GM23248 (cell line): ENCODE data around the gene DBH. TPM values are rescaled to one million over a fixed set of nuclear protein-coding genes. Genes with fewer than 3 reads are reported as not detected.

ENCODE experiments used
- DNase-seq: peaks from one replicate; pipeline ENCODE4 v3.0.0-alpha.2; 2015
- H2AFZ ChIP-seq: fragments of 200-600 bp; sonication (generic); 2 replicates; pipeline ENCODE4 v1.6.1; 2016; ENCODE audit warnings: antibody characterized with exemption
- H3F3A ChIP-seq: fragments of 200-600 bp; sonication (generic); 2 replicates; pipeline ENCODE4 v1.6.1; 2016; ENCODE audit warnings: mild to moderate bottlenecking, antibody characterized with exemption, mixed run types; ENCODE audit not compliant: insufficient read depth
- H3K27ac ChIP-seq: fragments of 200-600 bp; sonication (generic); 2 replicates; pipeline ENCODE4 v1.5.1; 2016; ENCODE audit warnings: mild to moderate bottlenecking
- H3K27me3 ChIP-seq: fragments of 200-600 bp; sonication (generic); replicated peaks from 2 replicates; pipeline ENCODE4 v1.6.1; 2016; ENCODE audit warnings: mild to moderate bottlenecking; ENCODE audit not compliant: insufficient read depth
- H3K36me3 ChIP-seq: fragments of 200-600 bp; sonication (generic); 2 replicates; pipeline ENCODE4 v1.6.1; 2016; ENCODE audit warnings: low read depth, mild to moderate bottlenecking
- H3K4me1 ChIP-seq: fragments of 200-600 bp; sonication (generic); 2 replicates; pipeline ENCODE4 v1.6.1; 2016; ENCODE audit warnings: mild to moderate bottlenecking; ENCODE audit not compliant: insufficient read depth
- H3K4me2 ChIP-seq: fragments of 200-600 bp; sonication (generic); one replicate; pipeline ENCODE4 v1.6.1; 2016; ENCODE audit warnings: mild to moderate bottlenecking; ENCODE audit not compliant: unreplicated experiment
- H3K4me3 ChIP-seq: fragments of 200-600 bp; sonication (generic); 2 replicates; pipeline ENCODE4 v1.5.1; 2016; ENCODE audit warnings: mild to moderate bottlenecking
- H3K79me2 ChIP-seq: fragments of 200-600 bp; sonication (generic); 2 replicates; pipeline ENCODE4 v1.6.1; 2016; ENCODE audit warnings: mild to moderate bottlenecking; ENCODE audit not compliant: insufficient read depth
- H3K9ac ChIP-seq: fragments of 200-600 bp; sonication (generic); 2 replicates; pipeline ENCODE4 v1.6.1; 2016; ENCODE audit warnings: mild to moderate bottlenecking
- H3K9me2 ChIP-seq: fragments of 200-600 bp; sonication (generic); 2 replicates; pipeline ENCODE4 v1.6.1; 2016; ENCODE audit warnings: mixed run types, mild to moderate bottlenecking, moderate library complexity; ENCODE audit not compliant: insufficient read depth
- H3K9me3 ChIP-seq: fragments of 200-600 bp; sonication (generic); one replicate; pipeline ENCODE4 v1.6.1; 2017; ENCODE audit warnings: low read depth
- H4K20me1 ChIP-seq: fragments of 200-600 bp; sonication (generic); 2 replicates; pipeline ENCODE4 v1.6.0; 2016; ENCODE audit not compliant: insufficient read depth
- EZH2 ChIP-seq: fragments of 200-600 bp; sonication (generic); IDR thresholded peaks from 2 replicates; pipeline ENCODE4 v1.6.1; 2018; ENCODE audit warnings: antibody characterized with exemption, mild to moderate bottlenecking; ENCODE audit not compliant: insufficient read depth, poor library complexity, severe bottlenecking
- EZH2phosphoT487 ChIP-seq: fragments of 200-600 bp; sonication (generic); IDR thresholded peaks from 2 replicates; pipeline ENCODE4 v1.6.1; 2018; ENCODE audit warnings: antibody characterized with exemption, moderate library complexity, mild to moderate bottlenecking, low read depth; ENCODE audit not compliant: insufficient read depth
- WGBS, 2 experiments: methylation state at CpG; one replicate each; pipeline ENCODE4 v1.1.6; 2015 to 2017; ENCODE audit warnings: low lambda C conversion rate in 2 of 2, low coverage in 1 of 2; ENCODE audit errors: missing lambda C conversion rate in 2 of 2; 5-methylcytosine and 5-hydroxymethylcytosine counted together
- in situ Hi-C: fragments of 300-500 bp; cut with MboI; formaldehyde crosslinking; loops from 2 replicates; pipeline ENCODE4 v1.15.0; 2020
- polyA plus RNA-seq: library from polyadenylated mRNA; unstranded; fragments of >200 nt; fragmentation: Nextera tagmentation; extraction: Ambion mirVana; gene quantifications from 2 replicates; pipeline ENCODE4 v1.2.1, GENCODE V29; 2016
- total RNA-seq: library from RNA; depleted of rRNA; stranded (reverse); fragments of >200 nt; shearing (Covaris generic); gene quantifications from 2 replicates; pipeline ENCODE4 v1.2.3, GENCODE V29; 2014

Gene DBH
- total and polyA plus RNA-seq, 2 experiments from 2014 or later = not detected

DNA sequence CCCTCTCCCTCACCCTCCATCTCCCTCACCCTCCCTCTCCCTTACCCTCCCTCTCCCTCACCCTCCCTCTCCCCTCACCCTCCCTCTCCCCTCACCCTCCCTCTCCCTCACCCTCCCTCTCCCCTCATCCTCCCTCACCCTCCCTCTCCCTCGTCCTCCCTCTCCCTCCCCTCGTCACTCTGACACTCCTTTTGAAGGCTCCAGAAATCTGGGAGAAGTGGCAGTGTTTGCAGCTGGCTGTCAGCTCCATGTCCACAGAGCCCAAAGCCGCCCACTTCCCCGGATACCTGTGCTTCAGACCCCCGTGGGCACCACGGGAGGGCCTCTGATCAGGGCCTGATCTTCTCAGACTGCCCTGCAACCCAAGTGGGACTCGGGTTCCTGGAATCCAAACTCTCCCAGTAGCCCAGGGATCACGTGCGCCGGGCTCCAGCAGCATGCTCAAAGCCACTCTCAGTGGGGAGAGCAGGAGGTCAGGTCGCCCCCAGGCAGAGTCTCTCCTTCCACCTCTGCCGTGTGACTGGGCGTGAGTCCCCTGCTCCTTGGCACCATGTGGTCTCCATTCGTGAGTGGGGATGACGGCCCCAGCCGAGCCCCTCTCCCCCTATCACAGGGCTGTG lies 33.1 kb downstream of the DBH start:
- TF ChIP-seq EZH2phosphoT487 = no peak

DNA sequence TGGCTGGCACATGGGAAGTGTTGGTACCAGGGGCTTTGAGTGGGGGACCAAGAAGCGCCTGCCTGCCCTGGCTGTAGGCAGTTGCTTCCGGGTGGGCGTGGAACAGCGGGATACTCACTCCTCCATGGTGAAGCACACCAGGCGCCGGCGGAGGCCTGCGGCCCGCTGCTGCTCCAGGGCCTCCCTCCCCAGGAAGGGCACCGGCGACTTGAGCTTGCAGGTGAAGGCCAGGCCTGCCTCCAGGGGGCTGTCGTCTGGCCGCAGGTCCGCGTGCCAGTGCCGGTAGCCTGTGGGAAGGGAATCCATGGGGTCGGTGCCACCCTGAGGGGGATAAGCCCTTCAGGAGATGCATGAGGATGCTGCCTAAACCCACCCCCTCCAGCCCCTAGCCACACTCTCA lies 34.3 kb downstream of the DBH start:
- H3K79me2 ChIP-seq = no peaks in the 10 kb centered on the region
- in situ Hi-C loops = no loop called here
- no peaks in the 10 kb centered on the region for H4K20me1 ChIP-seq
- no peak for DNase-seq
- no peak overlapping the region for H3K9ac ChIP-seq
- no peak overlapping the region for H3K27ac ChIP-seq
- no peak overlapping the region for H3K4me3 ChIP-seq
- no peak overlapping the region for H2AFZ ChIP-seq
- H3K4me1 ChIP-seq = no peaks in the 10 kb centered on the region
- TF ChIP-seq EZH2phosphoT487 = no peak
- WGBS, 2 experiments = 84 to 85% methylated on average over 14 to 17 of the region's 17 CpGs
- H3K27me3 ChIP-seq = no peaks in the 10 kb centered on the region; the same call in 1 of the 2 replicates
- no peaks in the 10 kb centered on the region for H3K9me3 ChIP-seq
- no peaks in the 10 kb centered on the region for H3K36me3 ChIP-seq
- H3K9me2 ChIP-seq = no peaks in the 10 kb centered on the region
- H3K4me2 ChIP-seq = no peak overlapping the region
- H3F3A ChIP-seq = no peaks in the 10 kb centered on the region

More for the DNA sequence above, 33.1 kb downstream of the DBH start:
- no peaks in the 10 kb centered on the region for H3K79me2 ChIP-seq
- no peak overlapping the region for H3K9ac ChIP-seq
- no peaks in the 10 kb centered on the region for H3K9me3 ChIP-seq
- H3K27me3 ChIP-seq = peaks cover under 1% of the 10 kb centered on the region; the same call in 1 of the 2 replicates
- no peak overlapping the region for H3K27ac ChIP-seq
- DNase-seq = no peak
- no peaks in the 10 kb centered on the region for H3K9me2 ChIP-seq
- no peaks in the 10 kb centered on the region for H3F3A ChIP-seq
- 36 to 40% methylated on average over 15 of the region's 16 CpGs for WGBS, 2 experiments
- no peaks in the 10 kb centered on the region for H3K4me1 ChIP-seq
- no peak overlapping the region for H3K4me2 ChIP-seq
- no peaks in the 10 kb centered on the region for H3K36me3 ChIP-seq
- no peak overlapping the region for H2AFZ ChIP-seq
- in situ Hi-C loops = no loop called here
- no peaks in the 10 kb centered on the region for H4K20me1 ChIP-seq
- no peak overlapping the region for H3K4me3 ChIP-seq

DNA sequence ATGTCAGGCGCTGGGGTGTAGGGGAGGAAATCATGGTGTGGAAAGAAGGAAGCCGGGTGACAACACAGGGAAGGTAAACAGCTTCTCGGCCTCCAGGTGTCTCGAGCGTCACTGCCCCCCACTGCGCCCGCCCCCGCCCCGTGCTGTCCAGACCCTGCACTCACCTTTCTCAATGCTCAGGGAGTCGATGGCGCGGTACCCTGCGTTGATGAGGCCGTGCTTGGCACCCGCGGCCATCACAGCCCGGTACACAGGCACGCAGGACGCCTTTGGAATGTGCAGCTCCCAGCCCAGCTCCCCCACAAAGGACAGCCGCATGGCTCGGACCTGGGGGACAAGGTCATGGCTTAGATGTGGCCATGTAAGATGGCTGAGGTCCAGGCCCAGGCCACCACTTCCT lies 35.2 kb downstream of the DBH start:
- DNase-seq = no peak
- H3F3A ChIP-seq = no peaks in the 10 kb centered on the region
- H3K79me2 ChIP-seq = no peaks in the 10 kb centered on the region
- no peak overlapping the region for H3K4me2 ChIP-seq
- H3K9me3 ChIP-seq = no peaks in the 10 kb centered on the region
- H4K20me1 ChIP-seq = no peaks in the 10 kb centered on the region
- H2AFZ ChIP-seq = no peak overlapping the region
- no peak for TF ChIP-seq EZH2
- no peak for TF ChIP-seq EZH2phosphoT487
- H3K9ac ChIP-seq = no peak overlapping the region
- in situ Hi-C loops = no loop called here
- H3K27ac ChIP-seq = no peak overlapping the region
- H3K4me1 ChIP-seq = no peaks in the 10 kb centered on the region
- H3K4me3 ChIP-seq = no peak overlapping the region
- no peaks in the 10 kb centered on the region; the same call in 1 of the 2 replicates for H3K27me3 ChIP-seq
- WGBS, 2 experiments = 73 to 81% methylated on average over 12 to 21 of the region's 21 CpGs
- H3K9me2 ChIP-seq = no peaks in the 10 kb centered on the region
- H3K36me3 ChIP-seq = no peaks in the 10 kb centered on the region

DNA sequence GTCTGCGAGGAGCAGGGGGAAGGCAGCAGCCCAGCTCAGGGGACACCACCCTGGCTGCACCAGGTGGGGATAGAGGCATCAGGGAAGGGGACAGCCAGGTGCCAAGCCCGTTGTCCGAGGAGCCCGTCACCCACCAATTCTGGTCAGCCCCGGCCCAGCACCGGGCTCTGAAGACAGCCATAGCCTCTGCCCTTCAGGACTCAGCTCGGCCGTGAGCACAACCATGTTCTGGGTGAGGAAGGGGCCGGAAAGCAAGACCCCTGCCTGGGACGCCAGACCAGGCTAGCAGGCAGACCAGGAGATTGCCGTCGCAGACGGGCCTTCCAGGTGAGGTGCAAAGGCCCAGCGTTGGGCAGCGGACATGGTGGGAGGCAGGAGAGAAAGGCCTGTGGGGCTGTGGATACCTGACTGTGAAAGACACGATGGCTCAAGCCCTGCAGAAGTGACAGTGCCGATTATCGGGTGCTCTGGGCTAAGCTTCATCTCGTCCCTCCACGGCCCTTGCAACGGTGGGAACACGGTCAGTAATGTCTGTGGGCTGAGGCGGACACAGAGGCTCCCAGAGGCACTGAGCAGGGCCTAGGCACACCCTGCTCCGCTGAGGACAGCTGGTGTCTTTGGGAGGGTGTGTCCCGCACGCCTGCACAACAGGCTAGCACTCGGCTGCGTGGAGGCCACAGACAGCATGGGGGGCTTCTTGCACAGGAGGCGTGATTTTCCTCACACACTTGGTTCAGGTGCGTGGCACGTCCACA lies 36.5 kb downstream of the DBH start:
- in situ Hi-C loops = no loop called here
- no peaks in the 10 kb centered on the region for H3F3A ChIP-seq
- no peaks in the 10 kb centered on the region for H4K20me1 ChIP-seq
- no peak overlapping the region for H3K4me2 ChIP-seq
- H3K79me2 ChIP-seq = no peaks in the 10 kb centered on the region
- no peaks in the 10 kb centered on the region for H3K9me3 ChIP-seq
- no peaks in the 10 kb centered on the region for H3K36me3 ChIP-seq
- H3K27me3 ChIP-seq = no peaks in the 10 kb centered on the region; the same call in 1 of the 2 replicates
- H3K4me1 ChIP-seq = no peaks in the 10 kb centered on the region
- H3K9me2 ChIP-seq = no peaks in the 10 kb centered on the region
- H3K4me3 ChIP-seq = no peak overlapping the region
- no peak overlapping the region for H3K9ac ChIP-seq
- no peak for DNase-seq
- H3K27ac ChIP-seq = no peak overlapping the region
- WGBS, 2 experiments = 74 to 80% methylated on average over 31 of the region's 31 CpGs
- H2AFZ ChIP-seq = no peak overlapping the region
- TF ChIP-seq EZH2phosphoT487 = no peak
- no peak for TF ChIP-seq EZH2
